ENCODE results near the gene ACTL8. TPM values are rescaled to one million over a fixed set of nuclear protein-coding genes. Genes with fewer than 3 reads are reported as not detected.

ACTL8 gene
- total RNA-seq, 1 donor from 2014 or later: 0.26 TPM

GRCh38 chr1:17741052-17741451 is 14.1 kb upstream of the ACTL8 start:
- H3K36me3 Mint-ChIP-seq (ENCODE audit: low read depth, unreplicated experiment): no peaks in the 10 kb centered on the region
- DNase-seq (ENCODE audit: low spot score): no peak
- H3K4me1 Mint-ChIP-seq (ENCODE audit: unreplicated experiment): no peaks in the 10 kb centered on the region

DNA sequence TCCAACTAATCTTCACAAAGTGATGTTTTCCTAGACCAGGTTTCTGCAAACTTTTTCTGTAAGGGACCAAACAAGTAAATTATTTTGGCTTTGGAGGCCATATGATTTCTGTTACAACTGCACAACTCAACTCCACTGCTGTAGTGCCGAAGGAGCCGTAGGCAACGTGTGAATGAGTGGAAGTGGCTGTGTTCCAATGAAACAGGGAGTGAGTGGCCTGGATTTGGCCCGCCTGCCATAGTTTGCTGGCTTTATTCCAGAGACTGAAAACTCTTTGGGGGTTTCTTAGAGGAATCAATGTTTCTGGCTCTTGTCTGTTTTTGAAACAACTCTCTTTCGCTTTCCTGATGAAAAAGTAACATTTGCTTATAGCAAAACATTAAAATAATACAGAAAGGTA is 12.6 kb upstream of the ACTL8 start:
- H3K27me3 Mint-ChIP-seq (ENCODE audit: unreplicated experiment): peaks cover 1% of the 10 kb centered on the region
- no peaks in the 10 kb centered on the region for H3K9me3 Mint-ChIP-seq (ENCODE audit: unreplicated experiment)
- H3K4me3 Mint-ChIP-seq (ENCODE audit: unreplicated experiment): no peak overlapping the region
- no peak for DNase-seq (ENCODE audit: low spot score)
- no peaks in the 10 kb centered on the region for H3K4me1 Mint-ChIP-seq (ENCODE audit: unreplicated experiment)
- no peaks in the 10 kb centered on the region for H3K36me3 Mint-ChIP-seq (ENCODE audit: low read depth, unreplicated experiment)
- H3K27ac Mint-ChIP-seq (ENCODE audit: unreplicated experiment): no peak overlapping the region
- no peak for TF ChIP-seq CTCF (IDR thresholded peaks at IDR 0.05; ENCODE audit: unreplicated experiment)

More at GRCh38 chr1:17741052-17741451, 14.1 kb upstream of the ACTL8 start:
- TF ChIP-seq CTCF (IDR thresholded peaks at IDR 0.05; ENCODE audit: unreplicated experiment): no peak
- H3K27me3 Mint-ChIP-seq (ENCODE audit: unreplicated experiment): peaks cover 1% of the 10 kb centered on the region
- H3K27ac Mint-ChIP-seq (ENCODE audit: unreplicated experiment): no peak overlapping the region
- no peaks in the 10 kb centered on the region for H3K9me3 Mint-ChIP-seq (ENCODE audit: unreplicated experiment)
- H3K4me3 Mint-ChIP-seq (ENCODE audit: unreplicated experiment): no peak overlapping the region

DNA sequence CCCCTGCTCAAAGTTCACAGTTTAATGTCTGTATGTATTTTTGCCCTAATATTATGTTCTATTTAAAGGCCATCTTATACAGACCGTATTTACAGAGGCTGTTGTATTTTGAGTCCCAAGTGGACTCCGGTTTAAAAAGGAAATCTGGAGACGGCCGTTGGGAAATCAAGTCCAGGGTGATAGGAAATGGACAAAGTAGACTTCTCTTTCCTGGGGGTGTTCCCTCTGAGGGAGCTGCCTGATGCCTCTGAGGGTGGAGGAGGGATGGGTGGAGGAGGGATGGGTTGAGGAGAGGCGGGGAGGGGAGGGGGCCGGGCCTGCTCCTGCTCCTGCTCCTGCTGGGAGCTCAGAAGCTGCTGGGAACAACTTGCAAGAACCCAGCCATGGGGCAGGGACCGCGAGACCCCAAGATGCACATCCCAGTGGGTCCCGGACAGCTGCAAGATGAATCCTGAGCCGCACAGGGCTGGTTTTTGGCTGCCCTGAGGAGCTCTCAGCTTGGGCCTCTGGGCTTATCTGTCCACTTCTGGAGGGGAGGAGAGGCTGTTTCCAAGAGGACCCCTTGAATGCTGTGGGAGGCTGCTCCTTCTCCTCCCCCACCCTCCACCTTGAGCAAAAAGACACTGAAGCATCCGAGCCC is 12.0 kb upstream of the ACTL8 start:
- no peak for TF ChIP-seq CTCF (IDR thresholded peaks at IDR 0.05; ENCODE audit: unreplicated experiment)
- Mint-ChIP-seq H3K27me3 (ENCODE audit: unreplicated experiment) (peaks cover 1% of the 10 kb centered on the region), H3K9me3 (ENCODE audit: unreplicated experiment) (no peaks in the 10 kb centered on the region), H3K36me3 (ENCODE audit: low read depth, unreplicated experiment) (no peaks in the 10 kb centered on the region), H3K27ac (ENCODE audit: unreplicated experiment) (no peak overlapping the region), H3K4me3 (ENCODE audit: unreplicated experiment) (no peak overlapping the region), H3K4me1 (ENCODE audit: unreplicated experiment) (no peaks in the 10 kb centered on the region)
- DNase-seq (ENCODE audit: low spot score): no peak

DNA sequence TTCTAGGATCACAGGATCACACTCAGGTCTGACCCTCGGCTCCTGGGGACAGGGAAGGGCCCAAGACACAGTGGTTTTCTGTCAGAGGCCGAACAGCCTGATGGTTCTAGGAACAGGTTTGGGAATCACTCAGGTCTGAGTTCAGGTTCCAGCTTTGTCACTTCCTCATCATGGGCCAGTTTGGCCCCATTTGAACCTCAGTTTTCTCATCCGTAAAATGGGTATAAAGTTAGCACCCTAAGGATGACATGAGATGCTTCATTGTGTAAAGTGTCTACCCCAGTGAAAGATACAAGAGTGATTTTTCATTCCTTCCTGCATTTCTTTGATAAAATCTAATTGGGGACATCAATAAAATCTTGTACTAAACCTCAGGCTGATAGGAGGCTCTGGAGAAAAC is 11.2 kb upstream of the ACTL8 start:
- Mint-ChIP-seq H3K9me3 (ENCODE audit: unreplicated experiment) (no peaks in the 10 kb centered on the region), H3K27ac (ENCODE audit: unreplicated experiment) (no peak overlapping the region), H3K4me3 (ENCODE audit: unreplicated experiment) (no peak overlapping the region), H3K4me1 (ENCODE audit: unreplicated experiment) (no peaks in the 10 kb centered on the region), H3K36me3 (ENCODE audit: low read depth, unreplicated experiment) (no peaks in the 10 kb centered on the region), H3K27me3 (ENCODE audit: unreplicated experiment) (no peaks in the 10 kb centered on the region)
- no peak for TF ChIP-seq CTCF (IDR thresholded peaks at IDR 0.05; ENCODE audit: unreplicated experiment)
- no peak for DNase-seq (ENCODE audit: low spot score)

DNA sequence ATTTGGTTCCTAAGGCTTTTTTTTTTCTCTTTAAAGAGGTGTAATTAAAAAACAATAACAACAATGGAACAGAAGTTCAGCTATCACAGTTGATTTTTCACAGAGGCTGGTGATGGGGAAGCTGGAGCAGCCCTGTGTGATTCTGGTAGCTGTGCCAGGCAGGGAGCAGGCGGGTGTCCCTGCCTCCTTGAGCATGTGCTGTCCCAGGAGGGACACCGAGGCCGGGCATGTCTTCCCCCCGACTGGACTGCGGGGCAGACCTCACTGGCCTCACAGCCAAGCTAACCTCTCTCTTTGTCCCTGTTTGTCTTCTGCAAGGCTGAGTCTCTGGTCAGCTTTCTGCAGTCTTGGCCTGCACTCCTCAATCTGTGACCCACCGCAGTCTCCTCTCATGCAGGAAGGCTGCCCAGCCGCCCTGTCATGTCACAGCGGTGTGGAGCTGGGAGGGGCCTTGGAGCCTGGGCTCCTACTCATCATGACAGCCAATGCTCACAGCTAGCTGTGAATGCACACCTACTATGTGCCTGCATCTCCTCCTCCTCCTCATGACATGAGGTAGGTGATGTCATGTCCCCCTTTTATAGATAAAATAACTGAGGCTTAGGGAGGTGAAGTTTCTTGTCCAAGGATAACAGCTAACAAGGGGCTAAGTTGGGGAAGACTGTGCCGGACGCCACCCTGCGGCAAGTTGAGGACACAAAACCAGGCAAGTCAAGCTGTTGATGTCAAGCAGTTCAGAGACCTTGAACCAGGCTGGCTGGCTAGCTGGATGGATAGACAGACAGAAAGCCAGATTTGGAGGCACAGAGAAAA is 10.3 kb upstream of the ACTL8 start:
- no peaks in the 10 kb centered on the region for H3K9me3 Mint-ChIP-seq (ENCODE audit: unreplicated experiment)
- H3K4me1 Mint-ChIP-seq (ENCODE audit: unreplicated experiment): no peaks in the 10 kb centered on the region
- no peaks in the 10 kb centered on the region for H3K36me3 Mint-ChIP-seq (ENCODE audit: low read depth, unreplicated experiment)
- no peaks in the 10 kb centered on the region for H3K27me3 Mint-ChIP-seq (ENCODE audit: unreplicated experiment)
- no peak for TF ChIP-seq CTCF (IDR thresholded peaks at IDR 0.05; ENCODE audit: unreplicated experiment)
- H3K4me3 Mint-ChIP-seq (ENCODE audit: unreplicated experiment): no peak overlapping the region
- no peak for DNase-seq (ENCODE audit: low spot score)
- no peak overlapping the region for H3K27ac Mint-ChIP-seq (ENCODE audit: unreplicated experiment)
